Colonic mucosa (tissue), 4 donors: ENCODE measurements around the gene ZSCAN26. TPM values are rescaled to one million over a fixed set of nuclear protein-coding genes. Genes with fewer than 3 reads are reported as not detected.

Experiments used
- DNase-seq: peaks from one replicate; pipeline ENCODE4 v3.0.0-alpha.2; 2020
- H3K27ac ChIP-seq: fragments of 200-600 bp; one replicate; pipeline ENCODE4 v1.8.0; 2021
- H3K27me3 ChIP-seq: fragments of 200-600 bp; one replicate; pipeline ENCODE4 v1.8.0; 2021
- H3K36me3 ChIP-seq: fragments of 200-600 bp; one replicate; pipeline ENCODE4 v1.8.0; 2021
- H3K4me1 ChIP-seq: fragments of 200-600 bp; one replicate; pipeline ENCODE4 v1.8.0; 2021; ENCODE audit warnings: mild to moderate bottlenecking
- H3K4me3 ChIP-seq: fragments of 200-600 bp; one replicate; pipeline ENCODE4 v1.8.0; 2021
- H3K9ac ChIP-seq, 2 donors: one replicate each; pipeline ENCODE4 v1.7.0; 2013; ENCODE audit warnings: control low read depth in 2 of 2, low read depth in 2 of 2, low read length in 2 of 2
- H3K9me3 ChIP-seq: fragments of 200-600 bp; one replicate; pipeline ENCODE4 v1.8.0; 2021
- CTCF ChIP-seq: fragments of 200-600 bp; IDR thresholded peaks from one replicate; pipeline ENCODE4 v1.8.0; 2022; ENCODE audit warnings: antibody characterized with exemption, mild to moderate bottlenecking
- intact Hi-C: fragments of 100-400 bp; cut with DNase I; formaldehyde crosslinking; loops from one replicate; pipeline ENCODE4 v1.14.1; 2022
- total RNA-seq, 2 donors: library from RNA; stranded (reverse); fragmentation: NEBNext Ultra II Directional in 1 of 2; extraction: Animal tissue kit (Norgen Biotek cat#: 25700) in 1 of 2; gene quantifications; one replicate each; pipeline ENCODE4 v1.2.1, GENCODE V29; 2021
- donor health status: healthy.
- donor health status: DM: no; HTN: no; CAD: no.
- donor health status: DM: no; HTN: no; CAD: no.

ZSCAN26 gene
- total RNA-seq, 2 donors from 2014 or later = 4.2 to 7.8 TPM

GRCh38 chr6:28250747-28251146 is 16.2 kb upstream of the ZSCAN26 start:
- no peak overlapping the region for H3K9ac ChIP-seq
- no peaks in the 10 kb centered on the region for H3K36me3 ChIP-seq

GRCh38 chr6:28251661-28252008 is 15.3 kb upstream of the ZSCAN26 start:
- DNase-seq = no peak
- peak overlapping the region; percentile 49 for H3K27ac ChIP-seq
- intact Hi-C loops = loop anchor here (10.0 kb wide), 1 partner anchor 117 kb away; no protein-coding TSS in a partner anchor

More at GRCh38 chr6:28250747-28251146, 16.2 kb upstream of the ZSCAN26 start:
- H3K27me3 ChIP-seq = no peaks in the 10 kb centered on the region
- H3K4me1 ChIP-seq = peaks cover 6% of the 10 kb centered on the region
- intact Hi-C loops = loop anchor here (10.0 kb wide), 1 partner anchor 116 kb away; no protein-coding TSS in a partner anchor
- no peak for DNase-seq
- no peaks in the 10 kb centered on the region for H3K9me3 ChIP-seq
- no peak overlapping the region for H3K27ac ChIP-seq
- TF ChIP-seq CTCF = no peak
- no peak overlapping the region for H3K4me3 ChIP-seq

GRCh38 chr6:28252009-28252975 is 14.7 kb upstream of the ZSCAN26 start, which contains the start of gene ZKSCAN4:
ZKSCAN4 (minus strand) TSS chr6:28252269; CDS start chr6:28251980, 289 bp downstream.
- peak; percentile 87 for DNase-seq
- Histone ChIP-seq H3K4me1 (peaks cover 6% of the 10 kb centered on the region), H3K36me3 (no peaks in the 10 kb centered on the region), H3K4me3 (peak within 1 kb of the TSS; percentile 87), H3K9me3 (no peaks in the 10 kb centered on the region), H3K27me3 (no peaks in the 10 kb centered on the region), H3K9ac (peak within 1 kb of the TSS; percentile 56 to 90), H3K27ac (peak within 1 kb of the TSS; percentile 49)
- no peak for TF ChIP-seq CTCF
- intact Hi-C loops = loop anchor here (10.0 kb wide), 1 partner anchor 117 kb away; no protein-coding TSS in a partner anchor

More at GRCh38 chr6:28251661-28252008, 15.3 kb upstream of the ZSCAN26 start:
- no peak for TF ChIP-seq CTCF
- H3K9ac ChIP-seq = peak overlapping the region; percentile 56 to 90
- H3K4me3 ChIP-seq = peak overlapping the region; percentile 87
- H3K4me1 ChIP-seq = peaks cover 6% of the 10 kb centered on the region
- H3K27me3 ChIP-seq = no peaks in the 10 kb centered on the region
- H3K36me3 ChIP-seq = no peaks in the 10 kb centered on the region
- H3K9me3 ChIP-seq = no peaks in the 10 kb centered on the region

- no peak for TF ChIP-seq CTCF
- no peaks in the 10 kb centered on the region for H3K36me3 ChIP-seq
- no peaks in the 10 kb centered on the region for H3K27me3 ChIP-seq
- intact Hi-C loops = loop anchor here (10.0 kb wide), 1 partner anchor 119 kb away; no protein-coding TSS in a partner anchor
- H3K4me3 ChIP-seq = no peak overlapping the region
- no peak overlapping the region for H3K27ac ChIP-seq
- H3K9ac ChIP-seq = no peak overlapping the region
- no peak for DNase-seq
- H3K9me3 ChIP-seq = no peaks in the 10 kb centered on the region
- peaks cover 6% of the 10 kb centered on the region for H3K4me1 ChIP-seq
Measured at GRCh38 chr6:28254121-28254519, 12.8 kb upstream of the ZSCAN26 start.

- Histone ChIP-seq H3K27ac (no peak overlapping the region), H3K9me3 (no peaks in the 10 kb centered on the region), H3K4me3 (no peak overlapping the region), H3K27me3 (no peaks in the 10 kb centered on the region), H3K36me3 (no peaks in the 10 kb centered on the region), H3K9ac (no peak overlapping the region), H3K4me1 (no peaks in the 10 kb centered on the region)
- no peak for TF ChIP-seq CTCF
- no peak for DNase-seq
- intact Hi-C loops = loop anchor here (10.0 kb wide), 1 partner anchor 122 kb away; no protein-coding TSS in a partner anchor
Measured at GRCh38 chr6:28257042-28257441, 9.9 kb upstream of the ZSCAN26 start.
